Measurements from ENCODE around the gene CCNI2.
"Not testable (repeated sequence)": the region's sequence is repeated elsewhere in the genome, so short reads cannot be mapped to it uniquely, and the experiment has no call there.

CCNI2 gene

GRCh38 chr5:132778856-132779255, 31.6 kb downstream of the CCNI2 start:
- in situ Hi-C loops (cut with HindIII; ENCODE audit: low sequenced_read_pairs) = no loop called here

GRCh38 chr5:132779961-132780360, 32.7 kb downstream of the CCNI2 start:
- in situ Hi-C loops (cut with HindIII; ENCODE audit: low sequenced_read_pairs) = no loop called here

GRCh38 chr5:132780577-132780976, 33.4 kb downstream of the CCNI2 start:
- in situ Hi-C loops (cut with HindIII; ENCODE audit: low sequenced_read_pairs) = no loop called here

- in situ Hi-C loops (cut with HindIII; ENCODE audit: low sequenced_read_pairs) = no loop called here
These were observed 33.8 kb downstream of the CCNI2 start for GRCh38 chr5:132781029-132781428.

DNA sequence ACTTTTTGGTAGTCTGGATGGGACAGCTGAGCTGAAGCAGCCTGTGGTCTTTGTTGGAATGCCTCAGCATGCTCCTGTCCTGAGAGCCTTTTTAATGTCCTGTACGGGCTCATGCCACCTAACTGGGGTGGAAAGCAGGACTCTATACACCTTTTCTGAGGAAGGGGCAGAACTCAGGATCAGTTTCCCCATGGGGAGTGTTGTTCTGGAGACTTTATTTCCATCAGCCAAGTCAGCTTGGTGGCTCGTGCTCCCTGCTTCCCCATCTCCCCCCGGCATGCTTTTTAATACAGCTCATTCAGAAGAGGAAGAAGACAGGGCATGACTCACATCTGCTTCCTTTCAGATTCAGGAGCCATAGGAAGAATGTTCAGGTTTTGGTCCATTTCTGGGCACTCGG, 34.9 kb downstream of the CCNI2 start:
- in situ Hi-C loops (cut with HindIII; ENCODE audit: low sequenced_read_pairs) = no loop called here

GRCh38 chr5:132785365-132785764, 38.1 kb downstream of the CCNI2 start:
- in situ Hi-C loops (cut with HindIII; ENCODE audit: low sequenced_read_pairs) = no loop called here

DNA sequence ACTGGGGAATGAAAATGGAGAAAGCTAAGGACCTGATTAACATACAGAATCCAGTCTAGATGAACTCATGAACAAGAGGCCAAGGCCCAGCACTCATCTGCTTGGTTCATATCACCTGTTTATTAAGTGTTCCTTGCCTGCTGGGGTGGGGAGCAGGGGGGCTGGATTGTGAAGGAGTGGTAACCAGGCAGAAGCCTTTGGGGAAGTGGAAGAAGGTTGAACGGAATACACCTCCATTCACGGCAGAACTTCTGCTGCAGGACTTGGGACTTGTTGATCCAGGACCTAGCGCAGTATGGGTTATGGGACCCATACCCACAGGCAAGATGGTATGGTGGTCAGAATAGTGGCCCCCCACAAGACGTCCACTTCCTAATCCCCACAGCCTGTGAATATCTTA, 38.6 kb downstream of the CCNI2 start:
- in situ Hi-C loops (cut with HindIII; ENCODE audit: low sequenced_read_pairs) = no loop called here

DNA sequence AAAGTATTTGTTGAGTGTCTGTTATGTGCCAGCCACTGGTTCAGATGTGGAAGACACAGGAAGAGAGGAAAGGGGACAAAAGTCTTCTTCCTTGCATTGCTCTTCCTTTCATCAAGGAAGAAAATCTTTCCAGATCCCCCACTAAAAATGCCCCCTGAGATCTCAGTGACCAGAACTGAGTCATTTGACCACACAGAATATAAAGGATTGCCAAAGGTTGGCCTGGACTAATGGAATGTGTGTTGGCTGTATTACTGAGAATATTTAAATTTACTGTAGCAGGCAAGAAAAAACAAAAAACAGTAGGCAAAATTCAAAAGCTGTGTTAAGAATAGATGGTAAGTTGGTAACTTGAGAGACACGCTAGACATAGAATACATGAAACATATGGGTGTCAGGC, 39.9 kb downstream of the CCNI2 start:
- in situ Hi-C loops (cut with HindIII; ENCODE audit: low sequenced_read_pairs) = no loop called here

GRCh38 chr5:132788508-132788907, 41.3 kb downstream of the CCNI2 start:
- in situ Hi-C loops (cut with HindIII; ENCODE audit: low sequenced_read_pairs) = no loop called here

DNA sequence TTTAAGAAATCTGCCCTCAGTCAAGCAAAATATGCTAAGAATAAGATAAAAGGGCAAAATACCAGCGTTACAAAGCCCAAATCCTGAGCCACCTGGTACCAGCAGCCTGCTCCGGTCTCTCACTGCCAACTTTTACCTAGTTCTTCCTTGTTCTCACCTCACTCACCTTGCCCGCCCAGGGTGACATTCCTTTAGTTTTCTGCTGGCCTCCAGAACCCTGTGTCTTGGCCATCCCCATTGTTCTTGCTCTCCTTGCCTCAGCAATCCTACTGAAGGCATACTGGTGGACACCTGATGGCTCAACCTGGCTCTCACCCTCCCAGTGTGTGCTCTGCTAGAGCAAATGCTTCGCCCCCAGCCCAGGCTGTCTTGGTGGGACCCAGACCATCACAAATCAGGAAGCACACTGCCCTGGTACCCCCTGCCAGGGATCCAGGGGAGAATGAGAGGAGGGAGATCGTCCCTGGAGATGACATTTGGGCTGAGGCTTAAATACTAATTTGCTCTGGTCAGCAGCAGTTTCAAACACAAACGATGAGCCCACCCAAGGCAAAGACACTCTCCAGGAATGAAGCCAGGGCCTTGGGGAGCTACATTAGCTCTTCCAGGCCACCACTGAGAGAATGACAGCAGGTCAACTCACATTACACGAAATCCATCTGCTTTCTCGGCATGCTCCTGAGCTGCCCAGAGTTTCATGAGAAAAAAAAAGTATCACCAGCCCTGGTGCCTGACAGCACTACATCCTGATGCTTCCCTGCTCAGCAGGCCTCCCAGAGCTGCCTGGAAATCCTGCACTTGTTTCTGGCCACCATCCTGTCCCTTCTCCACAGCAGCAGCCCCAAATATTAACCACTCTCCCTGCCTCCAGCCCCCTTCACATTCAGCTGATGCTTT, 42.0 kb downstream of the CCNI2 start:
- in situ Hi-C loops (cut with HindIII; ENCODE audit: low sequenced_read_pairs) = no loop called here

GRCh38 chr5:132790201-132790865, 43.1 kb downstream of the CCNI2 start:
- in situ Hi-C loops (cut with HindIII; ENCODE audit: low sequenced_read_pairs) = no loop called here

GRCh38 chr5:132791026-132791425, 43.8 kb downstream of the CCNI2 start:
- in situ Hi-C loops (cut with HindIII; ENCODE audit: low sequenced_read_pairs) = no loop called here

DNA sequence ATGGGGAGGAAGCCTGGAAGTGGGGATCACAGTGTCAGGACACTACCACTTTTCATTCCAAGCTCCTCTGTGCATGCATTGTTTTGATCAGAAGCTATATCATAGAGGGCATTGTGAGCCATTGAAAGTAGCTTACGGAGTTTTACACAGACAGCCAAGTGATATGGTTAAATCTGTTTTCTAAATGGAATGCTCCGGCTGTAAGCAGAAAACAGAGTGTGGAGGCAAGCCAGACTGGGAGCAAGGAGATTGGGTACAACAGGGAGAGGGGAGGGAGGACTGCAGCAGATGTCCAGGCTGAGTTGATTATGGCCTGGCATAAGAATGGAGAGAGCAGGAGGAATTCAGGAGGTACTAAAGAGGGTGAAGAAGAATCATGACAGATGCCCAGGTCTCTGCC, 50.4 kb downstream of the CCNI2 start:
- in situ Hi-C loops (cut with HindIII; ENCODE audit: low sequenced_read_pairs) = no loop called here

GRCh38 chr5:132799392-132799791, 52.2 kb downstream of the CCNI2 start:
- in situ Hi-C loops (cut with HindIII; ENCODE audit: low sequenced_read_pairs) = no loop called here

DNA sequence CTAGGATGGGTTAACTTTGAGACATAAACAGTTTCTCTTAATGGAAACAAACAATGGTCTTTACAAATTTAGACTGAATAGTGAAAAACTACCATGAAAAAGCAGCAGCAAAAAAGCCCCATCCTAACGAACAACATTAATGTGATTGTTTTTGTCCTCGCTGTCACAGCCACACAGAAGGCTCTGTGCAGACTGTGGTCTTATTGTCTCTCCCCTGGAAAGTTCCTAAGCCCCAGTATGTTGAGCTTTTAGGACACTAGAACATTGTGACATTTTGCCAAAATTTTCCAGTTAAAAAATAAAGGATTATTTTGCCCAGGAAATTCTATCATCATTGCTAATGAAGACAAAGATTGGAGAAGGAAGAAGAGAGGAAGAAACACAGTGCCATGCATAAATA, 53.3 kb downstream of the CCNI2 start:
- in situ Hi-C loops (cut with HindIII; ENCODE audit: low sequenced_read_pairs) = no loop called here

GRCh38 chr5:132802044-132802684, 54.9 kb downstream of the CCNI2 start:
- in situ Hi-C loops (cut with HindIII; ENCODE audit: low sequenced_read_pairs) = no loop called here

DNA sequence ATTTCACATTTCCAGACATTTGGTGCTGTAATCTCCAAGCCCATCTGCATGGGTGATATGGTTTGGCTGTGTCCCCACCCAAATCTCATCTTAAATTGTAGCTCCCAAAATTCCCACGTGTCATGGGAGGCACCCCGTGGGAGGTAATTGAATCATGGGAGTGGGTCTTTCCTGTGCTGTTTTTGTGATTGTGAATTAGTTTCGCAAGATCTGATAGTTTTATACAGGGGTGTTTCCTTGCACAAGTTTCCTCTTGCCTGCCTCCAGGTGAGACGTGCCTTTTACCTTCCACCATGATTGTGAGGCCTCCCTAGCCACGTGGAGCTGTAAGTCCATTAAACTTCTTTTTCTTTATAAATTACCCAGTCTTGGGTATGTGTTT, 55.5 kb downstream of the CCNI2 start:
- in situ Hi-C loops (cut with HindIII; ENCODE audit: low sequenced_read_pairs) = not testable (repeated sequence)
